ENCODE measurements around the gene CSNK2A2.

Gene CSNK2A2

DNA sequence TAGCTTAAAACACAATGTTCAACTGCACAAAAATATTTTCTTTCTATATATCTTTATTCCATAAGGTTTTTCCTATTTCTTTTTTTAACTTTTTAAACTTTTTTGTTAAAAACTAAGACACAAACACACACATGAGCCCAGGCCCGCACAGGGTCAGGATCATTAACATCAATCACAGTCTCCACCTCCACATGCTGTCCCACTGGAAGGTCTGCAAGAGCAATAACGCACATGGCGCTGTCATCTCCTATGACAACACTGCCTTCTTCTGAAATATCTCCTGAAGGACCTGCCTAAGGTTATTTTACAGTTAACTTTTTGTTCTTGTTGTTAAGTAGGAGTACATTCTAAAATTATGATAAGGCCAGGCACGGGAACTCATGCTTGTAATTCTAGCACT is 72.9 kb downstream of the CSNK2A2 start:
- TF ChIP-seq CTCF (IDR thresholded peaks at IDR 0.05; ENCODE audit: control insufficient read depth, insufficient read depth, low read depth, low read length, missing control alignments), result no peak
- DNase-seq (ENCODE audit: low read depth), result no peak
- no peak overlapping the region for H3K4me3 ChIP-seq (ENCODE audit: control insufficient read depth, low read depth, low read length)

DNA sequence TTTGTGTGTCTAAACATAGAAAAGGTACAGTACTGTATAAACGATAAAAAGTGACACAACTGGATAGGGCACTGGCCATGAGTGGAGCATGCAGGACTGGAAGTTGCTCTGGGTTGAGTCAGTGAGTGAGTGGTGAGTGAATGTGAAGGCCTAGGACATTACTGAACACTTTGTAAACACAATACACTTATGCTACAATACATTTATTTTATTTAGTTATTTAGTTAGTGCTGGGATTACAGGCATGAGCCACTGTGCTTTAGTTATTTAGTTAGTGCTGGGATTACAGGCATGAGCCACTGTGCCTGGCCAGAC is 73.3 kb downstream of the CSNK2A2 start:
- no peak for TF ChIP-seq CTCF (IDR thresholded peaks at IDR 0.05; ENCODE audit: control insufficient read depth, insufficient read depth, low read depth, low read length, missing control alignments)
- no peak overlapping the region for H3K4me3 ChIP-seq (ENCODE audit: control insufficient read depth, low read depth, low read length)
- DNase-seq (ENCODE audit: low read depth), result no peak

DNA sequence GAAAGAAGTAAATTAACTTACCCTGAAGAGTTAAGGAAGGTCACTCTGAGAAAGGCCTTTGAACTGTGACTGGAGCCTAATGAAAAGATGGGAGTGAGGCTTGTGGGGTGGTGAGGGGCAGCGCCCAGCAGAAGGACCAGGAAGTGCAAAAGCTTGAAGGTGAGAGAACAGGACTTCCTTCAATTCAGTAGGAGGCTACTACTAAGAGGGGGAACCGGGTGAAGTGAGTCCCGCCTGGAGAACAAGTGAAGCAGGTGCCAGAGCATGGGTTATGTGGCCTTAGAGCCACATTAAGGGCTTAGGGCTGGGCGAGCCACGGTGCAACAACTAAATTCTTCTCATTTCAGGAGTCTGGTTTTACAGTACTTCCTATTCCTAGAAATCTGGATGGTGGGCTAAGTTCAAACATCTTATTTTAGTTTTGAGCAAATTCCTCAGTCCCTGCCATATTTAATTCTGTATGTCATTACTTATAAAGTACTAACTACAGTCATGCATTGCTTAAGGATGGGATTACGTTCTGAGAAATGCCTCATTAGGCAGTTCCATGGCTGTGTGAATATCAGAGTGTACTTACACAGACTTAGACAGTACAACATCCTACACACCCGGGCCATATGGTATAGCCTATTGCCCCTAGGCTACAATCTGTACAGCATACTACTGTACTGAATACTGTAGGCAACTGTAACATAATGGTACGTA is 73.9 kb downstream of the CSNK2A2 start:
- DNase-seq (ENCODE audit: low read depth), result no peak
- TF ChIP-seq CTCF (IDR thresholded peaks at IDR 0.05; ENCODE audit: control insufficient read depth, insufficient read depth, low read depth, low read length, missing control alignments), result no peak
- no peak overlapping the region for H3K4me3 ChIP-seq (ENCODE audit: control insufficient read depth, low read depth, low read length)

GRCh38 chr16:58121132-58121531 is 76.8 kb downstream of the CSNK2A2 start:
- TF ChIP-seq CTCF (IDR thresholded peaks at IDR 0.05; ENCODE audit: control insufficient read depth, insufficient read depth, low read depth, low read length, missing control alignments), result no peak
- no peak overlapping the region for H3K4me3 ChIP-seq (ENCODE audit: control insufficient read depth, low read depth, low read length)
- no peak for DNase-seq (ENCODE audit: low read depth)

- no peak for TF ChIP-seq CTCF (IDR thresholded peaks at IDR 0.05; ENCODE audit: control insufficient read depth, insufficient read depth, low read depth, low read length, missing control alignments)
- H3K4me3 ChIP-seq (ENCODE audit: control insufficient read depth, low read depth, low read length), result no peak overlapping the region
- DNase-seq (ENCODE audit: low read depth), result no peak
Measured at GRCh38 chr16:58120234-58120633, 77.7 kb downstream of the CSNK2A2 start.

DNA sequence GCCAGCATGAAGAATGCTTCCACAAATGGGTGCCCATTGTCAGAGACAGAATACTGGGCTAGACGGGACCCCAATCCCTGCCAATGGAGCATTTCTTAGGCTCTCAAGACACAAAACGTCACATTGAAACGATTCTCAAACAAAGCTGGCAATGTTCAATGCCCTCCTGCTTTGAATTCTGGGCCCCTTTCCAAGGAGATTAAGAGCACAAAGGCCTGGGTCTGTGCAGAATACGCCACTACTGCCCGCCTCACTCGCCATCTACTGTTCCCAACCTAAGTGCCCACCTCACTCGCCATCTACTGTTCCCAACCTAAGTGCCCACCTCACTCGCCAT is 78.4 kb downstream of the CSNK2A2 start:
- DNase-seq (ENCODE audit: low read depth), result no peak
- TF ChIP-seq CTCF (IDR thresholded peaks at IDR 0.05; ENCODE audit: control insufficient read depth, insufficient read depth, low read depth, low read length, missing control alignments), result no peak
- H3K4me3 ChIP-seq (ENCODE audit: control insufficient read depth, low read depth, low read length), result no peak overlapping the region
